Measurements from ENCODE around the gene OXT.
"Not testable (repeated sequence)": the region's sequence is repeated elsewhere in the genome, so short reads cannot be mapped to it uniquely, and the experiment has no call there.

OXT gene

DNA sequence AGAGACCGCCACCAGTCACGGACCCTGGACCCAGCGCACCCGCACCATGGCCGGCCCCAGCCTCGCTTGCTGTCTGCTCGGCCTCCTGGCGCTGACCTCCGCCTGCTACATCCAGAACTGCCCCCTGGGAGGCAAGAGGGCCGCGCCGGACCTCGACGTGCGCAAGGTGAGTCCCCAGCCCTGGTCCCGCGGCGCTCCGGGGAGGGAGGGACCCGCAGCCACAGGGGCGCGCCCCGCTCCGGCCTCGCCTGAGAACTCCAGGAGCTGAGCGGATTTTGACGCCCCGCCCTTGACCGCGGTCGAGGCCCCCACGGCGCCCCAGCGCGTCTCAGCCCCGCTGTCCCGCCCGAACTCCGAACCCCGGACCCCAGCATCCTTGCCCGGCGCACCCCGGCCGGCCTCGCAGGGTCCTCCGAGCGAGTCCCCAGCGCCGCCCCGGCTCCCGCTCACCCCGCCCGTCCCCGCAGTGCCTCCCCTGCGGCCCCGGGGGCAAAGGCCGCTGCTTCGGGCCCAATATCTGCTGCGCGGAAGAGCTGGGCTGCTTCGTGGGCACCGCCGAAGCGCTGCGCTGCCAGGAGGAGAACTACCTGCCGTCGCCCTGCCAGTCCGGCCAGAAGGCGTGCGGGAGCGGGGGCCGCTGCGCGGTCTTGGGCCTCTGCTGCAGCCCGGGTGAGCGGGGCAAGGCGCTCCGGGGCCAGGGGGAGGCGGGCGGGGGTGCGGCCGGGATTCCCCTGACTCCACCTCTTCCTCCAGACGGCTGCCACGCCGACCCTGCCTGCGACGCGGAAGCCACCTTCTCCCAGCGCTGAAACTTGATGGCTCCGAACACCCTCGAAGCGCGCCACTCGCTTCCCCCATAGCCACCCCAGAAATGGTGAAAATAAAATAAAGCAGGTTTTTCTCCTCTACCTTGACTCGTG lies at the start of gene OXT:
TSS of gene OXT (plus strand) at position 11 of the 920 bp plus-strand sequence. CDS start at position 47, 36 bp downstream.
- peak; percentile 58 for DNase-seq

- no peak for DNase-seq
Measured at GRCh38 chr20:3021777-3022176, 49.6 kb upstream of the OXT start.

GRCh38 chr20:3022559-3023490 lies 48.6 kb upstream of the OXT start:
- DNase-seq = not testable (repeated sequence)

GRCh38 chr20:3027987-3028386 lies 43.4 kb upstream of the OXT start:
- DNase-seq = no peak

DNA sequence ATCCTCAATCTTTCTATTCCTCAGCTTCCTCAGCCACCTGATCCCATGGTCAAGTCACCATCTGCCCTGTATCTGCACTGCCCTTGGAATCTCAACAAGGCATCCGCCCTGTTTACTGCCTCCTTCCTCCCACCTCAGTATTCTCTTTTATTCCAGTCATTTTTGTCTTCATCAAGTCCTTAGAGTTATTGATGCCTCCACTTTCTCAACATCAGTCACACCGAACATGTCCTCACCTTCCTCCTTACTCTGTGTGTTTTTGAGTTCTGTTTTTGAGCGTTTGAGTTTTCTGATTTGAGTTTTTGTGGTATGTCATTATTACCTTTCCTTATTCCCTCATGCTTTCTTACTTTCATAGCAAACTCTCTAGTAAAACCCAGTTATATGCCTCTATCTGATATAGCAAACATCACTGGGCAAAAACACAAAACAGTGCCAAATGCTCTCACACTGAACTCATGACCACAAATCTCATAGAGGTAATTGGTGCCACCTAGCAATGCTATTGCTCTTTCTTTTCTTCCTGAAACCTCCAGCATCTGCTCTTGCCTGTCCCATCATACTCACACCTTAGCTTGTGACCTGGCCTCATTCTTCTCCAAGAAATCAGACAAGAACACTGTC lies 39.8 kb upstream of the OXT start:
- DNase-seq = no peak

DNA sequence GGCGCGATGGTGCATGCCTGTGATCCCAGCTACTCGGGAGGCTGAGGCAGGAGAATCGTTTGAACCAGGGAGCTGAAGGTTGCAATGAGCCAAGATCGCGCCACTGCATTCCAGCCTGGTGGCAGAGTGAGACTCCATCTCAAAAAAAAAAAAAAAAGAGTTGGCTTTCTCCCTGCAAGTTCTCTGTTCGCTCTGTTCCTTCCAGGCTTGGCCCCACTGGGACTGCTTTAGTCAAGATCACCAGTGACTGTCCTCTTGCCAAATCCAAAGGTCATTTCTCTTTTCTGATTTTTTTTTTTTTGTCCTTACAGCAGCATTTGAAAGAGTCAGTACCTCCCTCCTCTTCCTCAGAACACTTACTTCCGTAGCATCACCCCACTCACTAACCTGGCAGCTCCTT lies 38.8 kb upstream of the OXT start:
- no peak for DNase-seq

GRCh38 chr20:3037654-3038053 lies 33.8 kb upstream of the OXT start:
- no peak for DNase-seq

DNA sequence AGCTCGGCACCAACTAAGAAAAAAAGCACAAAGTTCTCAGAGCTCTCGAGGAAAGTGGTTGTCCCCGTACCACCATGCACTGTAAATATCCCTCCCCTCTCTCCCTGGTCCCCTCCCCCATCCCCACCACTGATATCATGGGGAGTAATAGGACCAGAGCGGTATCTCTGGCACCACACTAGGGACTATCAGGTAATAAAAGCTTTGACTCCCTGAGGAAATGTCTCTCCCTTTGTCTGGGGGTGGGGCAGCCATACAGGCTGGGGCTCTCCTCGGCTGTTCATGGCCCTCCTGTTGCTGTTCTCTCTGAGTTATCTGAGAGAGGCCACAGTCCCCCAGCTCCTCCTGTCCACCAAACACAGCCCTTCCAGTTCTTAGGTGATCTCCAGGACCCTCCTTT lies 33.0 kb upstream of the OXT start:
- no peak for DNase-seq

GRCh38 chr20:3039426-3039825 lies 32.0 kb upstream of the OXT start:
- no peak for DNase-seq

DNA sequence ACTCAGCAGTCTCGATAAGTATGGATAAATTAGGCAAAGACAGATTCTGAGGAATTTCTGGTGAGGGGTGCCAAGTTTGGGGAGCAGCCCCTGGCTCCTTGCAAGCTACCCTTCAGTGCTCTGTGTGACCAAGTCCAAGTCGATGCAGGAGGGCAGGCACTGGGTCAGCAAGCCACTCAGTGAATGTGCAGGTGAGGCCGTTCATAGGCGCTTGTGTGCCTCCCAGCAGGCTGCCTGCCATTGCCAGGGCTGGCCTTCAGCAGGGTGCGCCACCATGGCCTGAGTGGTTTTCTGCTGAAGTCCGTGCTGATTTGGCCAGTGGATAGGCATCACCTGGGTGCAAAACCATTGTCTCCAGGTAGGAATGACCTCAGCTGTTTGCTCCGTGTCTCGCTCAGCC lies 31.3 kb upstream of the OXT start:
- no peak for DNase-seq

DNA sequence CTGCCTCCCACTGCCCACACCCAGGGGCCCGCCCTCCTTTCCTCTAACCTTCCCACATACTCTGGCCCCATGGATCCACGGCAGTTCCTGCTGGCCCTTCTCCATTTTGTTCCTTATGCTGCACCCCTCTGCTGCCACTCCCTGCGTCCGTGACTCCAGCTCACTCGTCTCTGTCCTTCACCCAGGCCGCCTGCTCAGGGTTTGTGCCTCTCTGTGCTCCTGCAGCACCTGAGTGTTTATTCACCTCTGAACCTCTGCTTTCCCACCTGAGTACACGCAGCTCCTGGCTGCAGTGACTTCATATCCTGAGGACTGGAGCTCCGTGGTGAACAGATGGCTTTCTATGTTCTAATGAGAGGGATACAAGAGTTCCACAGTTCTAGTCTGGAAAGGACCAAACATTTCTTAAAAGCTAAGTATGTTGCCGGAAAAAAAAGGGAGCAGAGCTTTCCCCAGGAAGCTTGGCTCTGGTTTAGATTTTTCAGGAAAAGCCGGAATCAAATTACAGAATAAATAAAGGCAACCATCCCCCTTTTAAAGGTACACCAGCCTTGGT lies 29.5 kb upstream of the OXT start:
- DNase-seq = peak; percentile 56

GRCh38 chr20:3042625-3043024 lies 28.8 kb upstream of the OXT start:
- peak; percentile 49 for DNase-seq

DNA sequence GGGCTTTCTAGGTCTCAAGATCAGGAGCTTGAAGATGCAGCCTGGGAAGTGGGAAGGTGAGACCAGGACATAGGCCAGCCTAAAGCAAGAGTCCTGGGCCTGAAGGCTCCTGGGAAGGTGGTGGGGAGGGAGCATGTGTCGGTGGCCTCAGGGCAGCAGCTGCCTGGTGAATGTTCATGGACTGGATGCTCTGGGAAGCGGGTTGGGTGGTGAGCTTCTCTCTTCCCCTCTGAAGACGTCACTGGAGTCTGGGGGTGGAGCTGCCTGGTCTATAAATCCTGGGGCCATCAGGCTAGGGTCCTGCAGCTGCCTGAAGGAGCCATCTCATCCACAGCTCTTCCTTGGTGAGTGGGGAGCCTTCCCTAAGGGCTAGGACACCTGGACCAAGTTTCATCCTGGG lies 28.1 kb upstream of the OXT start, which contains the start of gene GNRH2:
TSS of gene GNRH2 (plus strand) at position 301 of the 400 bp plus-strand sequence. CDS start 793 bp downstream, outside the sequence.
- no peak for DNase-seq

DNA sequence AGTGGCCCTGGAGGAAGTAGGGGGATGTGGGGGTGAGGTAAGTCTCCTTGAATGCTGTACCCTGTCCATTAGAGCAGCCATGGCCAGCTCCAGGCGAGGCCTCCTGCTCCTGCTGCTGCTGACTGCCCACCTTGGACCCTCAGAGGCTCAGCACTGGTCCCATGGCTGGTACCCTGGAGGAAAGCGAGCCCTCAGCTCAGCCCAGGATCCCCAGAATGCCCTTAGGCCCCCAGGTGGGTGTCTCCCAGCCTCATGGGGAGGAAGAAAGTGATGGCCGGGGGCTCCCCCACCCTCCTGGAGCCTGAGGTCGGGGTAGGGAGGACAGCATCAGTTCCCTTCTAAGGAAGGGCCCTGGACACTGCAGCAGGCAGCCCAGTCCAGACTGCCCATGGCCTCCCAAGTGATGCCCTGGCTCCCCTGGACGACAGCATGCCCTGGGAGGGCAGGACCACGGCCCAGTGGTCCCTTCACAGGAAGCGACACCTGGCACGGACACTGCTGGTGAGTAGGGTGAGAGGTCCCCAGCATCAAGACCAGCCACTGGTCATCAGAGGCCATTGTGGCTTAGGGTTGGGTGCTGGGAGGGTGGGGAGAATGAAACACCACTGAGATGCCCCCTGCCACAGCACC lies 27.0 kb upstream of the OXT start:
- DNase-seq = peak; percentile 53

GRCh38 chr20:3045042-3045815 lies 26.2 kb upstream of the OXT start:
- no peak for DNase-seq

- DNase-seq = peak; percentile 94
Measured at GRCh38 chr20:3045816-3046676, 25.4 kb upstream of the OXT start, which contains the start of gene MRPS26. Gene MRPS26, plus strand, starts transcription at chr20:3046052. Its CDS starts 17 bp downstream, at chr20:3046069.

GRCh38 chr20:3046677-3047462 lies 24.6 kb upstream of the OXT start:
- DNase-seq = peak; percentile 50

- no peak for DNase-seq
Measured at GRCh38 chr20:3047486-3048419, 23.7 kb upstream of the OXT start.
